Lung (tissue), 12 donors: ENCODE results near the gene BRD3. TPM values are rescaled to one million over a fixed set of nuclear protein-coding genes. Genes with fewer than 3 reads are reported as not detected.
A peak's percentile ranks its signal among the peaks of the same experiment; 100 is the strongest.

ENCODE experiments used
- ATAC-seq: fragments of 200-7000 bp; cut with Tn5 transposase; one replicate; pipeline ENCODE4 v1.9.1; 2020; ENCODE audit warnings: moderate number of reproducible peaks; ENCODE audit not compliant: insufficient read depth, low FRiP score
- DNase-seq, 3 donors: peaks; one replicate each; pipeline ENCODE4 v3.0.0-alpha.2; 2013 to 2017
- H3K27ac ChIP-seq, 2 donors: one replicate each; pipeline ENCODE4 v1.5.1; 2013; ENCODE audit warnings: mild to moderate bottlenecking in 2 of 2, moderate library complexity in 2 of 2, control low read depth in 1 of 2, inconsistent platforms in 1 of 2, low read depth in 1 of 2, low read length in 1 of 2
- H3K27me3 ChIP-seq, 3 donors: one replicate each; pipeline ENCODE4 v1.5.1; 2013; ENCODE audit warnings: low read length in 2 of 3; ENCODE audit not compliant: control insufficient read depth in 3 of 3, insufficient read depth in 3 of 3
- H3K36me3 ChIP-seq, 4 donors: one replicate each; pipeline ENCODE4 v1.5.1; 2013; ENCODE audit warnings: low read length in 4 of 4, mild to moderate bottlenecking in 1 of 4, moderate library complexity in 1 of 4; ENCODE audit not compliant: control insufficient read depth in 4 of 4, insufficient read depth in 4 of 4
- H3K4me1 ChIP-seq, 5 donors: one replicate each; pipeline ENCODE4 v1.5.1; 2013; ENCODE audit warnings: low read length in 5 of 5, mild to moderate bottlenecking in 2 of 5, moderate library complexity in 1 of 5; ENCODE audit not compliant: control insufficient read depth in 5 of 5, insufficient read depth in 5 of 5
- H3K4me3 ChIP-seq: one replicate; pipeline ENCODE4 v1.5.1; 2013; ENCODE audit warnings: mild to moderate bottlenecking, control low read depth, moderate library complexity
- H3K9ac ChIP-seq, 2 donors: one replicate each; pipeline ENCODE4 v1.5.1; 2013; ENCODE audit warnings: low read length in 2 of 2, control low read depth in 1 of 2; ENCODE audit not compliant: insufficient read depth in 1 of 2
- H3K9me3 ChIP-seq, 4 donors: one replicate each; pipeline ENCODE4 v1.5.1; 2013; ENCODE audit warnings: low read length in 3 of 4, mild to moderate bottlenecking in 1 of 4, moderate library complexity in 1 of 4; ENCODE audit not compliant: control insufficient read depth in 4 of 4, insufficient read depth in 3 of 4
- WGBS, 2 donors: extraction: QIAGEN DNeasy Blood & Tissue Kit; methylation state at CpG; one replicate each; pipeline ENCODE4 v1.1.7; 2013; 5-methylcytosine and 5-hydroxymethylcytosine counted together
- polyA plus RNA-seq, 2 donors: library from polyadenylated mRNA; stranded (reverse); fragments of 200-250 nt; gene quantifications; one replicate each; pipeline ENCODE4 v1.2.1, GENCODE V29; 2013
- total RNA-seq, 2 donors: library from RNA; depleted of rRNA in 1 of 2; stranded (reverse); fragments of >200 nt in 1 of 2; gene quantifications; one replicate each; pipeline ENCODE4 v1.2.1, GENCODE V29; 2014 to 2021
- TF ChIP-seq, protein P1 (sequence below): IDR thresholded peaks from 2 replicates; pipeline ENCODE4 v1.5.1; 2012; ENCODE audit warnings: mild to moderate bottlenecking; ENCODE audit errors: control extremely low read depth, extremely low read depth
- donor health status: control.
- donor health status: control.
- donor health status: Bipolar disorder and iron deficiency.
- donor health status: healthy.
- donor health status: DM: yes; HTN: yes; CAD: no.

BRD3 gene
- total and polyA plus RNA-seq, 4 donors: 9.1 to 38.5 (median 21.9) TPM

DNA sequence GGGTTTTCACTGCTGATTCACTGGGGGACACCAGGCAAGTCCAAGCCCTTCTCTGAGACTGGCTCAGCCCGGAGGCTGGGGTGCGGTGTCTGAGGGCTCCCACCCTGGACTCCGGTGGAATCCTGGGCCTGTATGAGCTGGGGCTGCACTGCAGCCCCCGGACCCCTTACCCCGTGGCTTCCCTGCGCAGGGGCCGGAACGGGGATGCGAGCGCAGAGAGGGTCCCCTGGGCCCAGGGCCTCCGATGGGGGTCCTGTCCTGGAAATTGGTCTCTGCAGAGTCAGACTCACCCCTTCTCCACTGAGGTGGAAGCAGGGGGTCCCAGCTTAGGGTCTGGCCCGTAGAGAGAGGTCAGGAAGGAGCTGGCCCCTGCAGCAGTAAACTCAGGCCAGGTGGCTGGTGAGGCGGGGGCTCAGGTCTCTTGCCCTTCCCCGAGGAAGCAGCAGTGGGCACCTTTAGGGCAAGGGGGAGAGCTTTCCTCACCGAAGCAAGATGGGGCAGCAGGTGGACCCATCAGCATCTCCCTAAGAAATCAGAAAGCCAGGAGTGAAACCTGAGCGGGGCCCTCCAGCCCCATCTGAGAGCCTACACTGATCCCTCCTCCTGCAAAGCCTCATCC lies 74.1 kb downstream of the BRD3 start:
- H3K9ac ChIP-seq: no peak overlapping the region
- peak overlapping the region in 1 of 2 donors; percentile 94 for H3K27ac ChIP-seq
- DNase-seq (no peak), ATAC-seq (no peak)
- H3K36me3 ChIP-seq: no peaks in the 10 kb centered on the region
- WGBS, 2 donors: 65 to 73% methylated on average over 16 of the region's 16 CpGs
- TF ChIP-seq, protein P1, sequence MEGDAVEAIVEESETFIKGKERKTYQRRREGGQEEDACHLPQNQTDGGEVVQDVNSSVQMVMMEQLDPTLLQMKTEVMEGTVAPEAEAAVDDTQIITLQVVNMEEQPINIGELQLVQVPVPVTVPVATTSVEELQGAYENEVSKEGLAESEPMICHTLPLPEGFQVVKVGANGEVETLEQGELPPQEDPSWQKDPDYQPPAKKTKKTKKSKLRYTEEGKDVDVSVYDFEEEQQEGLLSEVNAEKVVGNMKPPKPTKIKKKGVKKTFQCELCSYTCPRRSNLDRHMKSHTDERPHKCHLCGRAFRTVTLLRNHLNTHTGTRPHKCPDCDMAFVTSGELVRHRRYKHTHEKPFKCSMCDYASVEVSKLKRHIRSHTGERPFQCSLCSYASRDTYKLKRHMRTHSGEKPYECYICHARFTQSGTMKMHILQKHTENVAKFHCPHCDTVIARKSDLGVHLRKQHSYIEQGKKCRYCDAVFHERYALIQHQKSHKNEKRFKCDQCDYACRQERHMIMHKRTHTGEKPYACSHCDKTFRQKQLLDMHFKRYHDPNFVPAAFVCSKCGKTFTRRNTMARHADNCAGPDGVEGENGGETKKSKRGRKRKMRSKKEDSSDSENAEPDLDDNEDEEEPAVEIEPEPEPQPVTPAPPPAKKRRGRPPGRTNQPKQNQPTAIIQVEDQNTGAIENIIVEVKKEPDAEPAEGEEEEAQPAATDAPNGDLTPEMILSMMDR: no peak
- H3K4me1 ChIP-seq: peaks cover 0 to 31% (median 15%) of the 10 kb centered on the region in 5 donors
- H3K4me3 ChIP-seq: no peak overlapping the region
- no peaks in the 10 kb centered on the region for H3K9me3 ChIP-seq
- H3K27me3 ChIP-seq: no peaks in the 10 kb centered on the region

DNA sequence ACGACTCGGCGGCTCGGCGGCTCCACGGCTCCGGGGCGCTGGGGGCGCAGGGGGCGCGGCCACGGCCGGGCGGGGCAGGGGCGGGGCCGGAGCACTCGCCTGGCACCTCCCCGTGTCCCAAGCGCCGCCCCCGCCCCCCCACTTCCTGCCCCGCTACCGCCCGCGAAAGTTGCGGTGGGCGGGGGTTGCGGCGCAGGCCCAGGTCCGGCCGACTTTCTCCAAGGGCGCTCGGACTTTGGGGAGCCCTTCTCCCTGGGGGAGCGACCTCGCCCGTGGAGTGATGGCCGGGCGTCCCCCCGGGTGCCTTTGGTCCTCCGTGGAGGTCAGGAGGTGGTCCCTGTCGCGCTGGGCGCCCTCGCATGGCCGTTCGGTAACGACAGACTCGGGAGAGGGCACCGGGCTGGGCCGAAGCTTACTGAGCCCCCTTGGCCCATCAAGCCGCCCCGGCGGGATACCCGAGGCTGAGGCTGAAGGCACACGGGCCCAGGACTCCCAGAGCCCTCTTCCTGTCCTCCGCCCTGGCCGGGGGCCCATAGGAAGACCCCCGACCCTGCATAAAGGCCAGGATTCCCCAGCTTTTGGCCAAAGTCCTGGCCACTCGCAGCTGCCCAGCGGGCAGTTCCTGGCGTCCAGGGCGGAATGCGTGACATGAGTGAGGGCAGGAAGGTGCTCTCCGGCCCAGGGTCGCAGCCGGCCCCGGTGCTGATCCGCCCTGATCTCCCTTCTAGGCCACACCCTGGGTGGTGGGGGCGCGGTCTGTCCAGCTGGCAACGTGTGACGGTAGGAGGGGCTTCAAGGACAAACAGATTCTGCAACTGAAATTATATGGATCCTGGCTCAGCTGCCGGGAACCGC lies 74.8 kb downstream of the BRD3 start:
- Histone ChIP-seq H3K27me3 (no peaks in the 10 kb centered on the region), H3K9me3 (no peaks in the 10 kb centered on the region), H3K4me3 (peak overlapping the region; percentile 68), H3K4me1 (peaks cover 0 to 31% (median 15%) of the 10 kb centered on the region in 5 donors), H3K9ac (peak overlapping the region in 1 of 2 donors; percentile 19), H3K36me3 (no peaks in the 10 kb centered on the region), H3K27ac (peak overlapping the region; percentile 47 to 94)
- DNase-seq (peak; percentile 92 to 94 (median 92)), ATAC-seq (peak; percentile 81)
- TF ChIP-seq, protein P1: peak; percentile 12
- WGBS, 2 donors: 1% methylated on average over 61 to 74 of the region's 74 CpGs

DNA sequence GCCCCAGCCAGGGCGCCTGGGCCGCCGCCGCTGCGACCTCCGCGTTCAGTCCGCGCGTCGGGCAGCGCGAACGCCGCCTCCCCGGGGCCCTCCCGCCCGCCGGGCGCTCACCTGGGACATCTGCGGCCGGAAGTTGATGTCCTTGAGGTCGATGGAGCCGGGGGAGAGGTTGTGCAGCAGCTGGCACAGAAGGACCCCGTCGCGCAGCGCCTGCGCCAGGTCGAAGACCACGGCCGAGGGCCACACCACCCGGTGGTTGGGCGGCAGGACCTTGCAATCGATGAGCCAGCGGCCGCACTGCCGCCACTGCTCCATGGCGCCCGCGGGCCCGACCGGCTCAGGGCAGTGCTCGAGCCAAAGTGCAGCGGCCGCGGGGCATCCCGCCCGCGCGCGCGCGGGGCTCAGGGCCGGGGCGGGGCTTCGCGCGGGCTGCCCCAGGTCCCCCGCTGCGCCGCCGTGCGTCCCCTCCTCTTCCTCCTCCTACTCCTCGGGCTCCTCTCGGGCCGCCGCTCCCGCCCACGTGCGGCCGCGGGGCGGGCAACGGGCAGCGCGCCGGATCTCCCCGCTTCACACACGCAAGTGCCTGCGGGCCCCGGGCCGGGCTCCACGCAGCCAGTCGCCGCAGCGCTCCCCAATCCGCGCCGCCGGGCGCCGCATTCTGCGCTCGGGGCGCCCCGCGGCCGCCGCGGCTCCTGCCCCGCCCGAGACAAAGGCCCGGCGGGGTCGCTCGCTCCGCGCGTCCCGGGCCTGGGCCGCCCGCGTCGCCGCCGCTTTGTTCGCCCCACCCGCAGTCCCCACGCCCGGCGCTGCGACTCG lies 75.7 kb downstream of the BRD3 start, which contains the start of gene VAV2:
Gene VAV2, minus strand, starts transcription at position 361 of the 816 bp plus-strand sequence. Its CDS starts 46 bp downstream, at position 315.
- peak within 1 kb of the TSS; percentile 68 for H3K4me3 ChIP-seq
- H3K4me1 ChIP-seq: peaks cover 0 to 31% (median 15%) of the 10 kb centered on the region in 5 donors
- no peaks in the 10 kb centered on the region for H3K27me3 ChIP-seq
- 0% methylated on average over 64 to 124 of the region's 124 CpGs for WGBS, 2 donors
- TF ChIP-seq, protein P1: no peak
- DNase-seq (peak; percentile 61 to 75 (median 64)), ATAC-seq (no peak)
- H3K27ac ChIP-seq: peak within 1 kb of the TSS; percentile 47 to 94
- H3K36me3 ChIP-seq: no peaks in the 10 kb centered on the region
- peak within 1 kb of the TSS in 1 of 2 donors; percentile 19 for H3K9ac ChIP-seq
- H3K9me3 ChIP-seq: no peaks in the 10 kb centered on the region
